ENCODE data around the gene SPATS1.
A peak's percentile ranks its signal among the peaks of the same experiment; 100 is the strongest.
"Not testable (repeated sequence)": the region's sequence is repeated elsewhere in the genome, so short reads cannot be mapped to it uniquely, and the experiment has no call there.

The SPATS1 gene

DNA sequence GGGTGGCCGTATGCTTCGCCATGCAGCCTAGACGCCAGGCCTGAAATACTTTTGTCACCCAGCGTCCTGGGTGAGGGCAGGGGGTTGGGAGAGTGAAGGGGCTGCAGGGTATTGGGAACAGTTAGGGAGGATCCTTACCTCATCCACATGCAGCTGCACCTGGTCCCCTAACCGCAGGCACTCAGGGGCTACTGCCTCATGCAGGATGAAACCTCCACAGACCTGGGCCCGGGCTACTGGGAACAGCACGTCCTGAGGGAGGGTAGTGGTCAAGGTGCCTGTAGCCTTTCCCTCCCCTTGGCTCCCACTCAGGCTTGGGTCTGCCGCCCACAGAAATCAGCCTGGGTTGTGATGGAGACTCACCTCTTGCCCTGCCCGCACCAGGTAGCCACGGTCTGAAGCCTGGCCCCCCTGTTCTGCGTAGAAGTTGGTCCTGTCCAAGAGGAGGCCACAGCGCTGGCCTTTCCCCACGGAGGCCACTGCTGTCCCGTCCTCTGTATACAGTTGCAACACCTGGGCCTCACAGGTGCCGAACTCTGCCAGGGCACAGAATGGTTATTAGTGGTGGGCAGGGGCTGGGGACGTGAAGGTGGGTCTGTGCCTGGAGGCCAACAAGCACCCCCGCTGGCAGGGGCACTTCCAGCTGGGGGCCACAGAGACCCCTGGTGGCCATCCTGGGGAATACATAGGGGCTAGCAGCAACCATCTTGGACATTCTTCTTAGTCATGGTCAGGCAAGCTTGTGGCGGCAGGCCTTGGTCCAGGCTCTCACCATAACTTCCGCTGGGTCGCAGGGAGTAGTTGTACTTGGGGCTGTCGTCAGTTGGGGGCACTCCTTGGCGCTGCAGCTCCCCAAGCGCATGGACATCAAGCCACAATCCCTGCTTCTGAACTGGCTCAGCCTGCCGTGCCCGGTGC is 37.9 kb upstream of the SPATS1 start:
- 0 out of 2 replicates have a peak, but pooled peaks have one; percentile 24 for TF ChIP-seq POLR2A (IDR thresholded peaks at IDR 0.05; ENCODE audit: low read depth, low read length)
- DNase-seq (ENCODE audit: insufficient read length, low spot score) (no peak), FAIRE-seq (no peak)

DNA sequence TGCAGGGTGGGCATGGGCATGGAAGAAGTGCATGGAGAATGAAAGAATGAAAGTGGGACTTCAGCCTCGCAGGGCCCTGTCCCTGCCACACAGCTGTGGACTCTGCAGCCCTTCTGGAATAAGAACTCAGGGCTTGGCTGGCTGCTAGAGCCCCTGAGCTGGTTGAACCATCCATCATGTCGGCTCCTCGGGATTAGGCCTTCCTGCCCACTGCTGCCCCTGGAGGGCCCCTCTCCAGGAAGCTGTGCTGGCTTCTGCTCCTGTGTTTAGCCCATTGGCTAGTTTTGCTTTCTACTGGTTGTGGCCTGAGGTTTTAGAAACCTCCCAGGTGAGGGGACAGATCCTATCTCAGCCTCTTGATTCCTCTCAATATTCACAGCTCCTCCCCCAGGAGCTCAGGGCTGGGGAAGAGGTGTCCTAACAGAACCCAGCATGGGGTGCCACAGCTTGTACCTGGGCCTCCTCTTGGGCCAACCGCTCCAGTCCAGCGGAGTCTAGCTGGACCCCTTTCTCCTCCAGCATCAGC is 37.2 kb upstream of the SPATS1 start:
- FAIRE-seq, result no peak
- TF ChIP-seq POLR2A (IDR thresholded peaks at IDR 0.05; ENCODE audit: low read depth, low read length), result no peak
- no peak for DNase-seq (ENCODE audit: insufficient read length, low spot score)

DNA sequence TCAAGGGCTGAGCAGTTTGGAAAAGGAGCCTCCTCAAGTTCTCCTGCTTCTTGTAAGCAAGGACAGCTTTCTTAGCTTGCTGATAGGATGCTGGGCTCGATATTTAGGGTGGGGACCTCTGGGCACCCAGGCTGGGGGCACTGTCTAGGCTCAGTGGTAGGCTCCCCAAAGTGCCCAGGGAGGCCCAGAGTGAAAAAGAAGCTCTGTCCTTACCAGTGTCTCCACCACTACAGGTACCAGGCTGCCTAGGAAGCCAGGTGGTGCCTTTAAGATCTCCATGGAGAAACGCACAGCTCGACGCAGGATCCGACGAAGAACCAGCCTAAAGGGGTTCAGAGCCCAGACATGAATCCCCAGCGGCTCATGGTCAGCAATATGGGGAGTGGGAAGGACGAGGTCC is 35.7 kb upstream of the SPATS1 start:
- DNase-seq (ENCODE audit: insufficient read length, low spot score) (no peak), FAIRE-seq (no peak)
- no peak for TF ChIP-seq POLR2A (IDR thresholded peaks at IDR 0.05; ENCODE audit: low read depth, low read length)

DNA sequence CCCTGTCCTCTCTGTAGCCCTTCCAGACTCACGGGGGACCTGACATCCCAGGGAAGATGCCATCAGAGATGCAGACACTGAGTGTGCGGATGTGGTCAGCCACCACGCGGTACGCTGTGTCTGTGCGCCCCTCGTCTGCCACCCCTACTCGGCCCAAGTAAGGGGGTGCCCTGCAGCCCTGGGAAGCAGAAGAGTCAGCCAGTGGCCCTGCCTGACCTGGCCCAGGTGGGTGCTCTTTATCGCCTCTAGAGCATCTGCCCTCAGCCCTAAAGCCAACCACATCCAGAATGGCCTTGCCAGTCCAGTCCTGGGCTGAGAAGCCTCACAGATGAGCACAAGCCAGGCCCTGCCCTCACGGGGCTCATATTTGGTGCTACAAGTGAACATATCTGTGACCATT is 35.2 kb upstream of the SPATS1 start:
- DNase-seq (ENCODE audit: insufficient read length, low spot score) (no peak), FAIRE-seq (no peak)
- no peak for TF ChIP-seq POLR2A (IDR thresholded peaks at IDR 0.05; ENCODE audit: low read depth, low read length)

DNA sequence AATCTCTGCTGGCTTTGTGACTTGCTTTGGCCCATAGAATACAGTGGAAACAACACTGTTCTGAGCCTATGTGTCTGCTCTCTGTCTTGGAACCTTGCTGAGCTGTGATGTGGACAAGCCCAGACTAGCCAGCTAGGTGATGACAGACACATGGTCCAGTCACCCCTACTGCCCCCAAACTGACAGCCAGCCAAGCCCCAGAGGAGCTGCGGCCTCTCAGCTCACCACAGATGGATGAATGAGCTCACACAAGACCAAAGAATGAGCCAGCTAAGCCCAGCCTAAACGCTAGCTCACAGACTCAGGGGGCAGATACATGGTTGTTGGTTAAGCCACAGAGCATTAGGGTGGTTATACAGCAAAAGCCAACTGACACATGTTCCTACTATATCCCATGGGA is 33.4 kb upstream of the SPATS1 start:
- no peak for FAIRE-seq
- no peak for TF ChIP-seq POLR2A (IDR thresholded peaks at IDR 0.05; ENCODE audit: low read depth, low read length)

DNA sequence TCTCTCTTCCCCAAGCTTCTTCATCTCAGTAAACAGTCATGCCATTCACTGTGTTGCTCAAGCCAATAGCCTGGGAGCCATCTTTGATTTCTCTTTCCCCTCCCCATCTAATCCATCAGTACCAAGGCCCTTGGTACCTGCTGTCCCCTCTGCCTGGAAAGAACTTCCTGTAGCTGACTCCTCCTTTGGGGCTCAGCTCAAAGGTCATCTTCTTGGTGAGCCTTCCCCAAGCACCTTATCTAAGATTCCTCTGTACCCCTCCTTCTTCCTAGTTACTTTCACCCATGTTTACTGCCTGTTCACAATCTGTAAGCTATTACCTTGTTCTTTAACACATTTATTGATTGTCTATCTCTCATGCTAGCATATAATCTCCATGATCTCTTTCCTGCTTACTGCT is 32.8 kb upstream of the SPATS1 start:
- FAIRE-seq, result no peak
- DNase-seq (ENCODE audit: insufficient read length, low spot score), result no peak
- TF ChIP-seq POLR2A (IDR thresholded peaks at IDR 0.05; ENCODE audit: low read depth, low read length), result no peak

More for the DNA sequence above, 33.4 kb upstream of the SPATS1 start:
- DNase-seq (ENCODE audit: insufficient read length, low spot score), result no peak

DNA sequence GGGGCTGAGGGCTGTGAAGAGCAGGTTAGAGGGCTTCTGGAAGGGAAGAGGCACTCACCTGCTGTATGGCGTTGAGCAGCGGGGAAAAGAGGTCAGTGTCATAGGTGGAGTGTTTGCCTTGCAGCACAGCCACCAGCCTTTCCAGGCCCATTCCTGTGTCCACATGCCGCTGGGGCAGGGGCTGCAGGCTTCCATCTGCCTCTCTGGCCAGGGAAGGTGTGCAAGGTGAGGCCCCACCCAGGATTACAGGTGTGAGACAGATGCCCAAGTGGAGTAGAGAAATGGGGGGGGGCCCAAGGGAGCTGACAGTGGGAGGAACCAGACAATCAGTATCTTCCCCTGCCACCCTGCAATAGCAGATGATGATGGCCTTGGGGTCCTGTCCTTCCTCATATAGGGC is 32.2 kb upstream of the SPATS1 start:
- DNase-seq (ENCODE audit: insufficient read length, low spot score) (no peak), FAIRE-seq (no peak)
- no peak for TF ChIP-seq POLR2A (IDR thresholded peaks at IDR 0.05; ENCODE audit: low read depth, low read length)

DNA sequence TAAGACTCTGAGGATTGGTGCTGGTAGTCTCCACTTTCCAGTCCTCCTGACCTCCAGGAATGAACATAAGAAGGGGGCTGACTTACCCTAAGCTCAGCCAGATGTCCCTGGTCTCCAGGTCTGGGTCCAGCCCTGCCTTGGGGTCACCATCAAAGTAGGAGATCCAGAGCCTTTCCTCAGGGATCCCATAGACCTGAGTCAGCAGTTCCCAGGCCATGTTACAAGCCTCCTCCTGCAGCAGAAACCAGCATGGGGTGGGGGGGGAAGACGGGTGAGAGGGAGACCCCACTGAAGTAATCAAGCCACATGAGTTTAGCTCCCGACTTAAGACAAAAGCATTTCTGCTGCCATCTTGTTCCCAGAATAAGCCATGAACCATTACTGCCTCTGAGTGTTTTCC is 31.1 kb upstream of the SPATS1 start:
- FAIRE-seq (no peak), DNase-seq (ENCODE audit: insufficient read length, low spot score) (no peak)
- no peak for TF ChIP-seq POLR2A (IDR thresholded peaks at IDR 0.05; ENCODE audit: low read depth, low read length)

DNA sequence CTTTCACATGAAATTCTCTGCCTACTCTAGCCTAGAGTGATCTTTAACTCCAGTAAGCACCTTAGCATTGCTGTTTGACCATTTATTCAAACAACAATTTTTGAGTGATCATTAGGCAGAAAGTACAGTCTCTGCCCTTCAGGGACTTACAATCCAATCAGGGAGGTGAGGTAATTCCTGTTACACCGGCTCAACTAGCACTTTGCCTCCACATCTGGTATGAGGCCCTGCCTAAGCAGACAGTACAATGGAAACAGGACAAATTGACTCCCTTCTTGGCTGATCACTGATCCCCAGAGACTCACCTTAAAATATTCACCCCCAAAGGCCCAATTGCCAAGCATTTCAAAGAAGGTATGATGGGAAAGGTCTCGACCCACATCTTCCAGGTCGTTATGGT is 30.7 kb upstream of the SPATS1 start:
- no peak for TF ChIP-seq POLR2A (IDR thresholded peaks at IDR 0.05; ENCODE audit: low read depth, low read length)
- no peak for FAIRE-seq
- no peak for DNase-seq (ENCODE audit: insufficient read length, low spot score)

DNA sequence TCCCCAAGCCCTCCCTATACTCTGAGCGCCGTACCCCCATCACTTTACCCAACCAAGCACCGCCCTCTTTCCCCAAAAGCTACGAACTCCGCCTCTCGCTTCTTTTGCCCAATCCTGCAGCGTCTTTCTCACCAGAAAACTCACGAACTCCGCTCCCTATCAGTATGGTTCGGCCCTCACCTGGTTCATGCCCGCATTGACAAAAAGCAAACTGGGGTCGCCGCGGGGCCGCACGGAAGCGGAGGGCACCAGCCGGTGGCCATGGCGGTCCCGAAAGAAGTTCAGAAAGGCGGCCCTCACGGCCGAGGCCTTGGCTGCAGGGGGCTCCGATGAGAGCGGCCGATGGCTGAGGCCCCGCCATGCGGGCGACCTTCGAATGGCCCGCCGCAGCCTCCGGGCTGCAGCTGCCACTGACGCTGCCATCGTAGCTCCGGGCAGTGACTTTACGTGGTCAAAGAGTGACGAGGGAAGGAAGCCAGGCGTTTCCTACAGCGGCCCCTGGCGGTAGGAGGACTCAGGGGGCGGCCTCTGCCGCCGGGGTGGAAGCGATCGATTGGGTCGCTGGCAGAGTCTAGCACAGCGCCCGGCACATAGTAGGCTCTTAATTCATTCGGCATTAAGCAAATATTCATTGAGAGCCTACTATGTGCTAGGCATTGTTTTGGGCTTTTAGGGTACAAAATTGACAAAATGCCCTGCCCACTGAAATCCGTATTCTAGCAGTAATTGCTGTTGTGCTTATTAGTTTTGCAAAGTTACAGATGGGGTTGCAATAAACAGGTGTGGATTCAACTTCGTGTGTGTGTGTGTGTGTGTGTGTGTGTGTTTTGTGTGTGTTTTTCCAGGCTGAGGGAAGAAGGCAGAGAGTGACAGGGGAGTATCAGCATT is 29.3 kb upstream of the SPATS1 start, which contains the start of gene AARS2:
Gene AARS2, minus strand, starts transcription at position 447 of the 888 bp plus-strand sequence. Its CDS starts 24 bp downstream, at position 423.
- DNase-seq (ENCODE audit: insufficient read length, low spot score), result peak; percentile 95
- peak; percentile 30 for FAIRE-seq
- peak; percentile 97 for TF ChIP-seq POLR2A (IDR thresholded peaks at IDR 0.05; ENCODE audit: low read depth, low read length)

DNA sequence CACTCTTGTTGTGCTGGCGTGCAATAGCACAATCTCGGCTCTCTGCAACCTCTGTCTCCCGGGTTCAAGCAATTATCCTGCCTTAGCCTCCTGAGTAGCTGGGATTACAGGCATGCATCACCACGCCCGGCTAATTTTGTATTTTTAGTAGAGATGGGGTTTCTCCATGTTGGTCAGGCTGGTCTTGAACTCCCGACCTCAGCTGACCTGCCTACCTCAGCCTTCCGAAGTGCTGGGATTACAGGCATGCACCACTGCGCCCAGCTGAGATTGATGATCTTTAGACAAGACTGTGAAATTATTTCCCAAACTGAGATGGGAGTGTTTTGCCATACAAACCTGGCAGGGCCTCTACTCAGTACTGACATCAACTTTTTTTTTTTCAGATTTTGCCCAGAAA is 27.8 kb upstream of the SPATS1 start:
- DNase-seq (ENCODE audit: insufficient read length, low spot score); FAIRE-seq: not testable (repeated sequence)

DNA sequence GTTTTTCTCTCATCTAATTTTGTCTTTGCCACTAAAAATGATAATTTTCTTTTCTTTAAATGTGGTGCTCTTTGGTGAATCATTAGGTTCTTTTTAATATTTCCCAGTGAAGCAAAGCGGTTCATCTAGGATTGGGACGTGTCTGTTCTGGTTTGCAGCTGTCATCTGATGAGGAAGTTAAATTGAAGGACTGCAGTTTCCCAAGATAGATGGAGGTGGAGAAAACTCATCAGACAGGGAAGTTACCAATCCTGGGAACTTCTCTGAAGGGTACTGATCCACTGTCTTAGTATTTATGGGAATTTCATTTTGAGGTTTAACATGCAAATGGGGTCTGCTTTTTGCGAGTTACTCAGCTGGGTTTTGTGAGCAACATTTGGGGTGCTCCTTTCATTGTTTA is 26.9 kb upstream of the SPATS1 start:
- DNase-seq (ENCODE audit: insufficient read length, low spot score), result no peak
- TF ChIP-seq POLR2A (IDR thresholded peaks at IDR 0.05; ENCODE audit: low read depth, low read length), result no peak
- no peak for FAIRE-seq

DNA sequence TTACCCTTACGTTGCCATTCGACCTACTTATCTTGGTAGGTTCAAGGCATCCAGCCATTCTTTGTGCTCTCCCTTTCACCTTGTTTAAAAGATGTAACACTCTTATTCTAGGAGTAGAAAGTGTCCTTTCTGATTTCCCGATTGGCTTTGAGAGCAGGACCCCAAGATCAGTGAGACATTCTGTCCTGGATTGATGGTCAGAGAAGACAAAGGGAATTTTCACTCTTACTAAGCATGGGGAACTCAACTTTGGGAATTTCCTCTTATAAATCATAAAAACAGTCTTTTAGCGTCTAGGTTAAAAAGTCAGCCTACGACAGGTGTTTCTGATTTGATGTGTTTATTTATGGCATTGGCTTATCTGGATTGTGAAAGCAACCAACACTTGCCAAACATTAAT is 26.5 kb upstream of the SPATS1 start:
- TF ChIP-seq POLR2A (IDR thresholded peaks at IDR 0.05; ENCODE audit: low read depth, low read length), result no peak
- DNase-seq (ENCODE audit: insufficient read length, low spot score) (no peak), FAIRE-seq (no peak)

DNA sequence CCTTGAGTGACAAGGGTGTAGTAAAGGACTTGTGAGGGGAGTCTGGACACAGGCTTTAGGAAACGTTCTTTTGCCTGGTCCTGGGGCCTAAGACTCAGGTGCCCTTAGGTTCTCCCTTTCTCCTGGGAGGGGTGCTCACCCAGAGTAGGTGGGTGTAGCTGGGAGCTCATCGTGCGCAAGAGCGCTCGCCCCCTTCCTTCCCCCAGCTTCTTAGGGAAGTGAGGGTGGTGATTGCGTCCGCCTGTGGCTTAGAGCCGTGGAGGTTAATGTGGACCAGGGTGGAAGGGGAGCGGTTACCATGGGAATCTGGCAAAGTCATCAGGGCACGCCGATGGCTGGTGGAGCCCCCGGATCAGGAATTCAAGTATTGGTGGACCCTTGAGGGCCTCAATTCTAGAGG is 26.0 kb upstream of the SPATS1 start:
- no peak for DNase-seq (ENCODE audit: insufficient read length, low spot score)
- TF ChIP-seq POLR2A (IDR thresholded peaks at IDR 0.05; ENCODE audit: low read depth, low read length), result no peak
- FAIRE-seq, result no peak

DNA sequence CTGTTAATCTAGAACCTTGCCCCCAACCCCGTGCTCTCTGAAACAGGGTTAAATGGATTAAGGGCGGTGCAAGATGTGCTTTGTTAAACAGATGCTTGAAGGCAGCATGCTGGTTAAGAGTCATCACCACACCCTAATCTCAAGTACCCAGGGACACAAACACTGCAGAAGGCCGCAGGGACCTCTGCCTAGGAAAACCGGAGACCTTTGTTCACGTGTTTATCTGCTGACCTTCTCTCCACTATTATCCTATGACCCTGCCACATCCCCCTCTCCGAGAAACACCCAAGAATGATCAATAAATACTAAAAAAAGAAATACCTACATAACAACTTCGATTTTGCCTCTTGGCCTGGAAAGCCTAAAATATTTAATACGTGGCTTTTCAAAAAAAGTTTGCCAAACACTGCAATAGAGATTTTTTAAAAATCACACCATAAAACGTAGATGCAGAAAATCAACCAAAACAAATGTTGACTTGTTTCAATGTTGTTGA is 25.3 kb upstream of the SPATS1 start:
- DNase-seq (ENCODE audit: insufficient read length, low spot score); FAIRE-seq: not testable (repeated sequence)

Data from H54 (cell line).